ENCODE results near the gene FHIT. TPM values are rescaled to one million over a fixed set of nuclear protein-coding genes. Genes with fewer than 3 reads are reported as not detected.

Gene FHIT
- total and polyA plus RNA-seq, 10 of the 15 experiments (the other 5 are each of a cell fraction or from before 2014, with no cell fraction given), result 4.2 to 14.9 (median 9.4) TPM

- TF ChIP-seq BACH1 (IDR thresholded peaks at IDR 0.05; ENCODE audit: borderline replicate concordance) (peak; percentile 76), SUPT20H (IDR thresholded peaks at IDR 0.05; ENCODE audit: borderline replicate concordance, control insufficient read depth, low read depth, low read length) (no peak), DPF2 (IDR thresholded peaks at IDR 0.05) (peak; percentile 99), CREM (IDR thresholded peaks at IDR 0.05; ENCODE audit: low read depth) (peak; percentile 67), BCL3 (IDR thresholded peaks at IDR 0.05; ENCODE audit: borderline replicate concordance, insufficient read depth, low read depth, low read length, poor library complexity, severe bottlenecking) (no peak), NBN (IDR thresholded peaks at IDR 0.05) (peak; percentile 34; the same call in 1 of the 2 replicates), HDGF (IDR thresholded peaks at IDR 0.05) (no peak), IKZF2 (IDR thresholded peaks at IDR 0.05) (peak in 1 of 2 experiments; percentile 46; a peak in 1 of 4 replicates), CEBPB (IDR thresholded peaks at IDR 0.05; ENCODE audit: borderline replicate concordance in 1 of 2, low read depth in 2 of 2, low read length in 2 of 2) (no peak), ETV6 (conservative IDR thresholded peaks at IDR 0.05 in 1 of 2, IDR thresholded peaks at IDR 0.05 in 1 of 2; ENCODE audit: borderline replicate concordance in 1 of 2, low read depth in 1 of 2) (no peak), USF2 (IDR thresholded peaks at IDR 0.05; ENCODE audit: borderline replicate concordance, low read depth, low read length) (no peak), ZBTB11 (CRISPR knock-in tag; IDR thresholded peaks at IDR 0.05) (no peak), NR2C2 (IDR thresholded peaks at IDR 0.05; ENCODE audit: borderline replicate concordance, control insufficient read depth, insufficient read length, low read depth) (no peak), SIN3A (IDR thresholded peaks at IDR 0.05; ENCODE audit: low read depth, low read length) (0 out of 2 replicates have a peak, but pooled peaks have one; percentile 23), POLR2A (IDR thresholded peaks at IDR 0.05; ENCODE audit: low read depth, low read length) (peak; percentile 74), TBL1XR1 (IDR thresholded peaks at IDR 0.05; ENCODE audit: low read depth, low read length) (no peak), NR2C1 (IDR thresholded peaks at IDR 0.05) (peak; percentile 88), FOS (IDR thresholded peaks at IDR 0.05; ENCODE audit: borderline replicate concordance, extremely low read depth, insufficient read length) (peak; percentile 87), NFYA (IDR thresholded peaks at IDR 0.05; ENCODE audit: borderline replicate concordance, low read depth, low read length) (peak; percentile 52), ZBTB4 (CRISPR knock-in tag; IDR thresholded peaks at IDR 0.05) (no peak), STAT1 (conservative IDR thresholded peaks at IDR 0.05) (0 out of 2 replicates have a peak, but pooled peaks have one; percentile 43)
Observed at GRCh38 chr3:61251174-61251972, at the start of gene FHIT (continued).
